Measurements from ENCODE around the gene NFKBIL1. TPM values are rescaled to one million over a fixed set of nuclear protein-coding genes. Genes with fewer than 3 reads are reported as not detected.

Gene NFKBIL1
- total RNA-seq, 1 experiment from 2014 or later = 21.8 TPM

GRCh38 chr6:31573239-31574105, 26.1 kb downstream of the NFKBIL1 start:
- Histone ChIP-seq H4K20me1 (ENCODE audit: insufficient read depth, low read depth, low read length) (peaks cover 20% of the 10 kb centered on the region; the same call in 1 of the 2 replicates), H3K79me2 (ENCODE audit: low read length) (peaks cover 51% of the 10 kb centered on the region), H3K4me1 (ENCODE audit: low read length) (peaks cover 89% of the 10 kb centered on the region), H3K4me2 (ENCODE audit: low read depth, low read length, poor library complexity, severe bottlenecking) (peak overlapping the region; percentile 84), H3K9ac (ENCODE audit: low read length) (peak overlapping the region; percentile 99), H3K9me2 (replicated peaks; ENCODE audit: insufficient read depth, low read length) (no peaks in the 10 kb centered on the region), H3K4me3 (ENCODE audit: low read length) (peak overlapping the region; percentile 98), H2AFZ (ENCODE audit: low read length) (no peak overlapping the region), H3K9me3 (ENCODE audit: low read length) (no peaks in the 10 kb centered on the region), H3K36me3 (ENCODE audit: insufficient read depth, low read length) (peaks cover 23% of the 10 kb centered on the region), H3K27ac (ENCODE audit: low read length) (peak overlapping the region; percentile 95), H3K27me3 (ENCODE audit: low read length) (no peaks in the 10 kb centered on the region)
- DNase-seq = peak; percentile 62

DNA sequence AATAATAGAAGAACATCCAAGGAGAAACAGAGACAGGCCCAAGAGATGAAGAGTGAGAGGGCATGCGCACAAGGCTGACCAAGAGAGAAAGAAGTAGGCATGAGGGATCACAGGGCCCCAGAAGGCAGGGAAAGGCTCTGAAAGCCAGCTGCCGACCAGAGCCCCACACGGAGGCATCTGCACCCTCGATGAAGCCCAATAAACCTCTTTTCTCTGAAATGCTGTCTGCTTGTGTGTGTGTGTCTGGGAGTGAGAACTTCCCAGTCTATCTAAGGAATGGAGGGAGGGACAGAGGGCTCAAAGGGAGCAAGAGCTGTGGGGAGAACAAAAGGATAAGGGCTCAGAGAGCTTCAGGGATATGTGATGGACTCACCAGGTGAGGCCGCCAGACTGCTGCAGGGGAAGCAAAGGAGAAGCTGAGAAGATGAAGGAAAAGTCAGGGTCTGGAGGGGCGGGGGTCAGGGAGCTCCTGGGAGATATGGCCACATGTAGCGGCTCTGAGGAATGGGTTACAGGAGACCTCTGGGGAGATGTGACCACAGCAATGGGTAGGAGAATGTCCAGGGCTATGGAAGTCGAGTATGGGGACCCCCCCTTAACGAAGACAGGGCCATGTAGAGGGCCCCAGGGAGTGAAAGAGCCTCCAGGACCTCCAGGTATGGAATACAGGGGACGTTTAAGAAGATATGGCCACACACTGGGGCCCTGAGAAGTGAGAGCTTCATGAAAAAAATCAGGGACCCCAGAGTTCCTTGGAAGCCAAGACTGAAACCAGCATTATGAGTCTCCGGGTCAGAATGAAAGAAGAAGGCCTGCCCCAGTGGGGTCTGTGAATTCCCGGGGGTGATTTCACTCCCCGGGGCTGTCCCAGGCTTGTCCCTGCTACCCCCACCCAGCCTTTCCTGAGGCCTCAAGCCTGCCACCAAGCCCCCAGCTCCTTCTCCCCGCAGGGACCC, 27.0 kb downstream of the NFKBIL1 start:
- Histone ChIP-seq H3K9me3 (ENCODE audit: low read length) (no peaks in the 10 kb centered on the region), H3K36me3 (ENCODE audit: insufficient read depth, low read length) (peaks cover 23% of the 10 kb centered on the region), H3K4me1 (ENCODE audit: low read length) (peaks cover 89% of the 10 kb centered on the region), H3K9me2 (replicated peaks; ENCODE audit: insufficient read depth, low read length) (no peaks in the 10 kb centered on the region), H3K4me3 (ENCODE audit: low read length) (peak overlapping the region; percentile 98), H3K27me3 (ENCODE audit: low read length) (no peaks in the 10 kb centered on the region), H3K27ac (ENCODE audit: low read length) (peak overlapping the region; percentile 95), H3K9ac (ENCODE audit: low read length) (peak overlapping the region; percentile 99), H4K20me1 (ENCODE audit: insufficient read depth, low read depth, low read length) (peaks cover 20% of the 10 kb centered on the region; the same call in 1 of the 2 replicates), H3K79me2 (ENCODE audit: low read length) (peaks cover 47% of the 10 kb centered on the region), H2AFZ (ENCODE audit: low read length) (no peak overlapping the region), H3K4me2 (ENCODE audit: low read depth, low read length, poor library complexity, severe bottlenecking) (peak overlapping the region; percentile 84)
- DNase-seq = peak; percentile 83

DNA sequence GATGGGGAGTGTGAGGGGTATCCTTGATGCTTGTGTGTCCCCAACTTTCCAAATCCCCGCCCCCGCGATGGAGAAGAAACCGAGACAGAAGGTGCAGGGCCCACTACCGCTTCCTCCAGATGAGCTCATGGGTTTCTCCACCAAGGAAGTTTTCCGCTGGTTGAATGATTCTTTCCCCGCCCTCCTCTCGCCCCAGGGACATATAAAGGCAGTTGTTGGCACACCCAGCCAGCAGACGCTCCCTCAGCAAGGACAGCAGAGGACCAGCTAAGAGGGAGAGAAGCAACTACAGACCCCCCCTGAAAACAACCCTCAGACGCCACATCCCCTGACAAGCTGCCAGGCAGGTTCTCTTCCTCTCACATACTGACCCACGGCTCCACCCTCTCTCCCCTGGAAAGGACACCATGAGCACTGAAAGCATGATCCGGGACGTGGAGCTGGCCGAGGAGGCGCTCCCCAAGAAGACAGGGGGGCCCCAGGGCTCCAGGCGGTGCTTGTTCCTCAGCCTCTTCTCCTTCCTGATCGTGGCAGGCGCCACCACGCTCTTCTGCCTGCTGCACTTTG, 28.0 kb downstream of the NFKBIL1 start, which contains the start of gene TNF:
TSS of gene TNF (plus strand) at position 231 of the 567 bp plus-strand sequence. CDS start at position 408, 177 bp downstream.
- peak within 1 kb of the TSS; percentile 84 for H3K4me2 ChIP-seq (ENCODE audit: low read depth, low read length, poor library complexity, severe bottlenecking)
- peaks cover 46% of the 10 kb centered on the region for H3K79me2 ChIP-seq (ENCODE audit: low read length)
- peak within 1 kb of the TSS; percentile 99 for H3K9ac ChIP-seq (ENCODE audit: low read length)

GRCh38 chr6:31575952-31576685, 28.7 kb downstream of the NFKBIL1 start:
- Histone ChIP-seq H3K27ac (ENCODE audit: low read length) (peak overlapping the region; percentile 95), H3K9me2 (replicated peaks; ENCODE audit: insufficient read depth, low read length) (no peaks in the 10 kb centered on the region), H4K20me1 (ENCODE audit: insufficient read depth, low read depth, low read length) (peaks cover 20% of the 10 kb centered on the region; the same call in 1 of the 2 replicates), H3K9me3 (ENCODE audit: low read length) (no peaks in the 10 kb centered on the region), H3K79me2 (ENCODE audit: low read length) (peaks cover 47% of the 10 kb centered on the region), H3K4me1 (ENCODE audit: low read length) (peaks cover 85% of the 10 kb centered on the region), H3K27me3 (ENCODE audit: low read length) (no peaks in the 10 kb centered on the region), H3K36me3 (ENCODE audit: insufficient read depth, low read length) (peaks cover 23% of the 10 kb centered on the region), H2AFZ (ENCODE audit: low read length) (no peak overlapping the region), H3K4me2 (ENCODE audit: low read depth, low read length, poor library complexity, severe bottlenecking) (peak overlapping the region; percentile 84), H3K4me3 (ENCODE audit: low read length) (peak overlapping the region; percentile 98), H3K9ac (ENCODE audit: low read length) (peak overlapping the region; percentile 99)
- DNase-seq = peak; percentile 82

More for the DNA sequence above, 28.0 kb downstream of the NFKBIL1 start, which contains the start of gene TNF:
- Histone ChIP-seq H3K4me1 (ENCODE audit: low read length) (peaks cover 89% of the 10 kb centered on the region), H3K9me2 (replicated peaks; ENCODE audit: insufficient read depth, low read length) (no peaks in the 10 kb centered on the region), H3K9me3 (ENCODE audit: low read length) (no peaks in the 10 kb centered on the region), H3K36me3 (ENCODE audit: insufficient read depth, low read length) (peaks cover 23% of the 10 kb centered on the region), H4K20me1 (ENCODE audit: insufficient read depth, low read depth, low read length) (peaks cover 20% of the 10 kb centered on the region; the same call in 1 of the 2 replicates), H2AFZ (ENCODE audit: low read length) (no peak within 1 kb of the TSS), H3K27me3 (ENCODE audit: low read length) (no peaks in the 10 kb centered on the region), H3K4me3 (ENCODE audit: low read length) (peak within 1 kb of the TSS; percentile 98), H3K27ac (ENCODE audit: low read length) (peak within 1 kb of the TSS; percentile 95)
- DNase-seq = peak; percentile 96

DNA sequence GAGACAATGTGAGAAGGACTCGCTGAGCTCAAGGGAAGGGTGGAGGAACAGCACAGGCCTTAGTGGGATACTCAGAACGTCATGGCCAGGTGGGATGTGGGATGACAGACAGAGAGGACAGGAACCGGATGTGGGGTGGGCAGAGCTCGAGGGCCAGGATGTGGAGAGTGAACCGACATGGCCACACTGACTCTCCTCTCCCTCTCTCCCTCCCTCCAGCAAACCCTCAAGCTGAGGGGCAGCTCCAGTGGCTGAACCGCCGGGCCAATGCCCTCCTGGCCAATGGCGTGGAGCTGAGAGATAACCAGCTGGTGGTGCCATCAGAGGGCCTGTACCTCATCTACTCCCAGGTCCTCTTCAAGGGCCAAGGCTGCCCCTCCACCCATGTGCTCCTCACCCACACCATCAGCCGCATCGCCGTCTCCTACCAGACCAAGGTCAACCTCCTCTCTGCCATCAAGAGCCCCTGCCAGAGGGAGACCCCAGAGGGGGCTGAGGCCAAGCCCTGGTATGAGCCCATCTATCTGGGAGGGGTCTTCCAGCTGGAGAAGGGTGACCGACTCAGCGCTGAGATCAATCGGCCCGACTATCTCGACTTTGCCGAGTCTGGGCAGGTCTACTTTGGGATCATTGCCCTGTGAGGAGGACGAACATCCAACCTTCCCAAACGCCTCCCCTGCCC, 29.6 kb downstream of the NFKBIL1 start:
- peak overlapping the region; percentile 98 for H3K4me3 ChIP-seq (ENCODE audit: low read length)
- no peaks in the 10 kb centered on the region for H3K27me3 ChIP-seq (ENCODE audit: low read length)
- H3K79me2 ChIP-seq (ENCODE audit: low read length) = peaks cover 46% of the 10 kb centered on the region
- H3K4me2 ChIP-seq (ENCODE audit: low read depth, low read length, poor library complexity, severe bottlenecking) = peak overlapping the region; percentile 84
- H3K27ac ChIP-seq (ENCODE audit: low read length) = peak overlapping the region; percentile 95
- peaks cover 20% of the 10 kb centered on the region; the same call in 1 of the 2 replicates for H4K20me1 ChIP-seq (ENCODE audit: insufficient read depth, low read depth, low read length)
- peak overlapping the region; percentile 99 for H3K9ac ChIP-seq (ENCODE audit: low read length)
- peaks cover 23% of the 10 kb centered on the region for H3K36me3 ChIP-seq (ENCODE audit: insufficient read depth, low read length)
- H2AFZ ChIP-seq (ENCODE audit: low read length) = no peak overlapping the region
- H3K4me1 ChIP-seq (ENCODE audit: low read length) = peaks cover 82% of the 10 kb centered on the region
- H3K9me2 ChIP-seq (replicated peaks; ENCODE audit: insufficient read depth, low read length) = no peaks in the 10 kb centered on the region
- no peaks in the 10 kb centered on the region for H3K9me3 ChIP-seq (ENCODE audit: low read length)
- peak; percentile 82 for DNase-seq

- H3K4me2 ChIP-seq (ENCODE audit: low read depth, low read length, poor library complexity, severe bottlenecking) = peak overlapping the region; percentile 84
- H2AFZ ChIP-seq (ENCODE audit: low read length) = no peak overlapping the region
- H3K4me1 ChIP-seq (ENCODE audit: low read length) = peaks cover 82% of the 10 kb centered on the region
- peaks cover 20% of the 10 kb centered on the region; the same call in 1 of the 2 replicates for H4K20me1 ChIP-seq (ENCODE audit: insufficient read depth, low read depth, low read length)
- no peaks in the 10 kb centered on the region for H3K9me2 ChIP-seq (replicated peaks; ENCODE audit: insufficient read depth, low read length)
- peak overlapping the region; percentile 99 for H3K9ac ChIP-seq (ENCODE audit: low read length)
- H3K9me3 ChIP-seq (ENCODE audit: low read length) = no peaks in the 10 kb centered on the region
- peaks cover 23% of the 10 kb centered on the region for H3K36me3 ChIP-seq (ENCODE audit: insufficient read depth, low read length)
- H3K27ac ChIP-seq (ENCODE audit: low read length) = peak overlapping the region; percentile 95
- DNase-seq = no peak
- no peaks in the 10 kb centered on the region for H3K27me3 ChIP-seq (ENCODE audit: low read length)
- peak overlapping the region; percentile 98 for H3K4me3 ChIP-seq (ENCODE audit: low read length)
- peaks cover 42% of the 10 kb centered on the region for H3K79me2 ChIP-seq (ENCODE audit: low read length)
Observed at GRCh38 chr6:31577579-31577966, 30.2 kb downstream of the NFKBIL1 start.
